SW 1271 (cell line): Measurements from ENCODE around the gene PTOV1.
A peak's percentile ranks its signal among the peaks of the same experiment; 100 is the strongest.

Experiments used
- DNase-seq, 2 experiments: peaks; one replicate each; lab custom pipeline; 2025; lab: John Stamatoyannopoulos, UW

The PTOV1 gene

DNA sequence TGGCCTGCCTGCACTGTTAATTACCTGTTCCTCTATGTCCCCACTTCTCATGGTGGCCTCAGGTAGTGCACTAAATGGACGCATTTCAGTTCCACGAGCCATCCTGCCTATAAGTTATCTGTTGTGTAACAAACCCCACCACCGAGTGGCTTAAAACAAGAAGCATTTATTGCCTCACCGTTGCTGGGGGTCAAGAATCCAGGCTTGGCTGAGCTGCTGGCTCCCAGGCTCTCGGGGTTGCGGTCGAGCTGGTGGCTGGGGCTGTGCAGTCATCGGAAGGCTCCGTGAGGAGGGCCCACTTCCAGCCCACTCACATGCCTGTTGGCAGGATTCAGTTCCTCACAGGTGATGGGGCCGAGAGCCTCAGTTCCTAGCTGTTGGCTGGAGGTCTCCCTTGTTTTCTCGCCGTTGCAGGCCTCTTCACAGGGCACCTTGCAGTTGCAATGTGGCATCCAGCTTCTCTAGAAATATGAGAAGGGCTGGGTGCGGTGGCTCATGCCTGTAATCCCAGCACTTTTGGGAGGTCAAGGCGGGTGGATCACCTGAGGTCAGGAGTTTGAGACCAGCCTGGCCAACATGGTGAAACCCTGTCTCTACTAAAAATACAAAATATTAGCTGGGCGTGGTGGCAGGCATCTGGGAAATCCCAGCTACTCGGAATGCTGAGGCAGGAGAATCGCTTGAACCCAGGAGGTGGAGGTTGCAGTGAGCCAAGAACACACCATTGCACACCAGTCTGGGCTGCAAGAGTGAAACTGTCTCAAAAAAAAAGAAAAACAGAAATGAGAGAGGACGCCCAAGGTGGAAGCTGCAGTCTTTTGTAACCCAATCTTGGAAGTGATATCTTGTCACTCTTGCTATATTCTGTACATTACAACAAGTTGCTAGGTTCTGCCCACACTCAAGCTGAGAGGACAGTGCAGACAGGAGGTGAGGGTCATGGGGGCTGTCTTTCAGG, 6.5 kb upstream of the PTOV1 start:
- DNase-seq: no peak

DNA sequence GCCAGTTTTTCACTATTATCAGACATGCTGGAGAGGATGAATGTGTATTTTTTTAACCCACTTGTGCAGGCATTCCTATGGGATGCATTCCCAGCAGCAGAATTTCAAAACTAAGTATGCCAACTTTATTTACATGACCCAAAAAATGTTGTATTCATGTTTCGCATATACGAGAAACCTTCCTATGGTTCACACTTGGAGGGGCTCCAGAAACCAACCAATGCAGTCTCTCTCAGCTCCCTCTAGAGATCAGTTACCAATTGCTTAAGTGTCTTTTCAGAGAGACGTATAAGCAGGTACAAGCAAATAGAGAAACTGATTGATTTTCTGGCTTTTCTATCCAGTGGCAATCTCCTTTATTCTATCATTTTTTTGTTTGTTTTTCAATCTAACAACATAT, 5.5 kb upstream of the PTOV1 start:
- DNase-seq: no peak

DNA sequence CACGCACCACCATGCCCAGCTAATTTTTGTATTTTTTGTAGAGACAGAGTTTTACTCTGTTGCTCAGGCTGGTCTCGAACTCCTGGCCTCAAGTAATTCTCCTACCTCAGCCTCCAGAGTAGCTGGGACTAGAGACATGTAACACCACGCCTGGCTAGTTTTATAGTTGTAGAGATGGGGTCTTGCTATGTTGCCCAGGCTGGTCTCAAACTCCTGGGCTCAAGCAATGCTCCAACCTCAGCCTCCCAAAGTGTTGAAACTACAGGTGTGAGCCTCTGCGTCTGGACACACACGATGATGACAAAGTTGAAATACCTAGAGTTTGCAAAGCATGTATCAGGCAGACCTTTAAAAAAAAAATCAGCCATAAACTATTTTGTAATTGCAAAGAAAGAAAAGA, 4.6 kb upstream of the PTOV1 start:
- no peak for DNase-seq

DNA sequence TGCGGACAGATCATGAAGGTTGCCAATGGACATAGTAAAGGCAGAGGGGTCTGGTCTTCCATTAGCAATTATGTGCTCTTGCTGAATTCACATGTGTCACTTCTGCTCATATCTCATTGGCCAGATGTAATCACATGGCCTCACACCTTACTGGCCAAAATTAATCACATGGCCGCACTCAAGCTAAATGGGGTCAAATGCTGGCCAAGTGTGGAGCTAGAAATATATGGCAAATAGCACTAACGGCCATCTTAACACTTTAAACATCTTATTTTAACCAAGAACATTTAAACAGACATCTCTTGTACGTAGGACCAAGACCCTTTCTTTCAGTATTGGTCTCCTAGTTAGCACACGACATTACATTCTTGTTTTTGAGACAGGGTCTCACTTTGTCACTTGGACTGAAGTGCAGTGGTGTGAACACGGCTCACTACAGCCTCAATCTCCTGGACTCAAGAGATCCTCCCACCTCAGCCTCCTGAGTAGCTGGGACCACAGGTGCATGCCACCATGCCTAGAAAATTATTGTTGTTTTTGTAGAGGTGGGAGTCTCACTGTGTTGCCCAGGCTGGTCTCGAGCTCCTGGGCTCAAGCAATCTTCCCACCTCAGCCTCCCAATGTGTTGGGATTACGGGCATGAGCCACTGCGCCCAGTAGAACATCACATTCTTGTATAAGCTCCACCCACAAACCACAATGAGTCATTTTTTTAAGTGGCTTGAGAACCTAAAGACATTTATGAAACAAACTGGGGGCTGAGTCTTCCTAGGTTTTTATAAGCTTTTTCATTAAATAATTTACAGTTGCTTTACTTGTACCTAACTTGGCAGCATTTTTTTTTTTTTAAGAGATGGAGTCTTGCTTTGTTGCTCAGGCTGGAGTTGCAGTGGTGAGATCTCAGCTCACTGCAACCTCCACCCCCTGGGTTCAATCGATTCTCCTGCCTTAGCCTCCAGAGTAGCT, 2.9 kb upstream of the PTOV1 start:
- DNase-seq: peak in 1 of 2 experiments; percentile 29

DNA sequence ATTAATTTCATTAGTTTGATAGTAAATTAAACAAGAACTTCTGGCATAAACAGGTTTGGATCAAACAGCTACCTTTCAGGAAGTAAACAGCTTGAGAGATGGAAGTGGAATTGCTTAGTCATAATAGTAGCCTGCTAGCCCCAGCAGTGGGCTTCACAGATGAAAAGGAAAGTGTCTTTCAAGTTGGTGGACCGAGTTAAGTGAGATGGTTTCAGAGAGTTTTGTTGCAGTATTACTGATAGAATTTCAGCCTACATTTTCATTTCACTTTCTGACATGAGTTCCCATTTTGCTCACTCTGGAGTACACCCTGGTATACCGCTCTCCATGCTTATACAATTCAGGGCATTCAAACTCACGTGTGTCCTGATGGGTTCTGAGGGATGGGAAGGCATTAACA, 2.0 kb upstream of the PTOV1 start:
- DNase-seq: no peak

DNA sequence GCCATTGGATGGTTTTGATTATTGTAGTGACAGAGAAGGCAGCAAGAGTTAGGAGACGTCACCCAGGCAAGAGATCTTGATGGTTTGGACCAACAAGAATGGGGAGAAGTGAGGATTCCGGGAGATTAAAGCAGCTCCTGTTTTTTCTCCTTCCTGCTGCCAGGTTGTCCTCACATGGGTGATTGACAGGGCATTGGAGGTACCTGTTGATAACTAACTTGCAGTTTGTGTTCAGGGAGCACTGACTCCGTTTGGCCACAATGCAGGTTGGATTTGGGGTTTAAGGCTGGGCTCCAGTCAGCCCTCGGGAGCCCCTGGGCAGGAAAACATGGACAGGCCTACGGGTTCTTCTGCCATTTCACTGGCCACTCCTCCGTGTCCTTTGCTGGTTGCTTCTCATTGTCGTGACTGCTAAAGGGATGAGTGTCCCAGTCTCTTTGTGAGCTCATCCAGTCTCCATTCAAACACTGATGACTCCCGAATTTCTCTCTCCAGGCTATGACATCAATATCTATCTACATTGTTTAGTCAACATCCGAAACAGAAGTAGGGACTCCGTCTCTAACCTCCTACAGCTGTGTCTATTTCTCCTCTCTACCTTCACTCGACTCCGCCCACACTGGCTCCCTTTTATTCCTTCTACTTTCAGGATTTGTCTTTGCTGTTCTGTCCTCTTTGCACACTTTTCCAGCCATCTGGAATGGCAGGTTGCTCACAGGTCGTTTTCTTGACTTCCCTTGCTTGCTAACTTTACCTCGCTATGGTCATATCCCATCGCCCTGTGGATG, 1.3 kb upstream of the PTOV1 start:
- DNase-seq: no peak

DNA sequence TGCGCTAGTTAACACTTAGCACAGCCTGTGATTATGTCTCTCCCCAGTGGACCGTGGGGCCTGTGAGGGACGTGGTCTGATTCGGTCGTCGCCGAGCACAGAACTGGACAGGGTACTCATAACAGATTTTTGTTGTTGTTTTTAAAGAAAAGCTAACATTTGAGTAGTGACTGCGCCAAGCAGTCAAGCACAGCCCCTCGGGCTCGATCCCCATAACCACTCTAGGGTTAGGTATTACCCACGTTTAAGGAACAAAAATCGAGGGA, 805 bp upstream of the PTOV1 start:
- no peak for DNase-seq

DNA sequence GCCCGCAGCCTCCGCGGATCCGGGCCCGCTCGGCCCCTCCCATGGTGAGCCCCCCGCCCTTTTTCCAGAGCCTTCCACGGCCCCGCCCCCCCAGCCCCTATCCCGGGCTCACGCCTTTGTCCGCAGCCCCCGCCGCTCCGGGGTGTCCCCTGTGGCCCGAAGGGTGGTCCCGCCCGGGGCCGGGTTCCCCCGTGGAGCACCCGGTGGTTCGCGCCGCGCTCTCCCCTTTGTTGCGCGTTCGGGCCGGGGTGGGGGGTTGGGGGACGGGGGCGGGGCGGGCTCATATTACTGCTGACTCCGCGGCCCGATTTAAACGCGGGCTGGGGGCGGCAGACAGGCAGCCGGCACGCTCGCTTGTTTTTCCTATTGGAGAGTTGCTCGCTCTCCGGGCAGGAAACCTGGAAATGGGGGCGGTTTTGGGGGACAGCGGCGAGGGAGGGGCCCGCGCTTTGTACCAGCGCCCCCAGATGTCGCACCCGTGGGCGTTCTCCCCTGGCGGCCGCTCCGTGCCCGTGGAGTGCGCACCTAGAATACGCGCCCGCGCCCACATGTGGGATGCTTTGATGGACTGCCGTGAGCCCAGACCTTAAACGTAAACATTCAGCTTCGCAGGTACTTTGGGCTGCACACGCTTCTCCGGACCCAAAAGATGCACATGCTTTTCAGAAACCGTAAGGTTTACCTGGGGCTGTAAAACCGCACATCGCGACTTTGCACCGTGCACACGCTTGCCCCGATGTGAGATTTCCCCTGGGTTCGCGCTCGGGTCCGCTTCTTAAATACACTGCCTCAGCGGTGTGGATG, 699 bp downstream of the PTOV1 start:
- no peak for DNase-seq

DNA sequence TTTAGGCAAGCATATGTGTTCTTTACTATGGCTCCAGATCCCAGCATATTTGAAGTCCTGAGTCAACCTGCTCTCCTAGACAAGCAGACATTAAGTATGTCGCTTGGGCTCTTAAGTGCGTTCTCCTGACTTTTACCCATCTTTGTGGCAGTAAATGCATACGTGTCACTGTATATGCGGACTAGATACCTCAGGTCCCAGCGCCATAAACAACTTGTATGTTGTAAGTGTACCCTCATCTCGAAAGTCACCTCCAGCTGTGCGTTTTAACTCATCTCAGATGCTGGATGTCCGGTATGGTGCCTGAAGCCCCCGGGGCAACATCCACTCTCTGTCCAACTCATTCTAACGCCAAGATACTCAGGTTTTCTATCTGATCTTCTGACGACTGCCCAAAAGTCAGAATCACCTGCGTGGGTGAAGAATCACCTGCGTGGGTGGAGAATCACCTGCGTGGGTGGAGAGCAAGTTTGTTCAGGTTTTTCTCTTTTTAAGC, 1.7 kb downstream of the PTOV1 start:
- DNase-seq: no peak

DNA sequence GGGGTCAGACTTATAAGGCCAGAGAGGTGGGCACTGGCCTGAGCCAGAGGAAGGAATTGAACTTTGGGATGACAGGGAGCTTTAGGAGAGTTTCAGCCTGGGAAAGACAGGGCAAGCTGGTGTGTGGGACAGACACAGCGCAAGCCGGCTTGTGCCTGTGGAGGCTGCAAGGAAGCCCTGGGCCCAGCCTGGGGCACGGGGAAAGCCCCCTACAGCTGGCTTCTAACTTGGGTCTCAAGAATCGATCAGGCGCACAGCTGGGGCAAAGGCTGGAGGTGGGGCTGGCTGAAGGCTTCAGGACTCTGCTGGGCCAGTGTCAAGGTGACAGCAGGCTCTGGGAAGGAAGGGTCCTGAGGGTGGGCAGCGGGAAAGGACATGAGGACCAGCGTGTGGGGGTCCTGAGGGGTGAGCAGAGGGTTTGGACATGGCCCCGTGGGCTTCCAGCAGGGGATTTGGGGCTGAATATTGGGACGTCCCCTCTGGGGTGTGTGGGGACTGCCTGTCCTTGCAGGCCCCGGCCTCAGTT, 3.0 kb downstream of the PTOV1 start:
- DNase-seq: no peak

DNA sequence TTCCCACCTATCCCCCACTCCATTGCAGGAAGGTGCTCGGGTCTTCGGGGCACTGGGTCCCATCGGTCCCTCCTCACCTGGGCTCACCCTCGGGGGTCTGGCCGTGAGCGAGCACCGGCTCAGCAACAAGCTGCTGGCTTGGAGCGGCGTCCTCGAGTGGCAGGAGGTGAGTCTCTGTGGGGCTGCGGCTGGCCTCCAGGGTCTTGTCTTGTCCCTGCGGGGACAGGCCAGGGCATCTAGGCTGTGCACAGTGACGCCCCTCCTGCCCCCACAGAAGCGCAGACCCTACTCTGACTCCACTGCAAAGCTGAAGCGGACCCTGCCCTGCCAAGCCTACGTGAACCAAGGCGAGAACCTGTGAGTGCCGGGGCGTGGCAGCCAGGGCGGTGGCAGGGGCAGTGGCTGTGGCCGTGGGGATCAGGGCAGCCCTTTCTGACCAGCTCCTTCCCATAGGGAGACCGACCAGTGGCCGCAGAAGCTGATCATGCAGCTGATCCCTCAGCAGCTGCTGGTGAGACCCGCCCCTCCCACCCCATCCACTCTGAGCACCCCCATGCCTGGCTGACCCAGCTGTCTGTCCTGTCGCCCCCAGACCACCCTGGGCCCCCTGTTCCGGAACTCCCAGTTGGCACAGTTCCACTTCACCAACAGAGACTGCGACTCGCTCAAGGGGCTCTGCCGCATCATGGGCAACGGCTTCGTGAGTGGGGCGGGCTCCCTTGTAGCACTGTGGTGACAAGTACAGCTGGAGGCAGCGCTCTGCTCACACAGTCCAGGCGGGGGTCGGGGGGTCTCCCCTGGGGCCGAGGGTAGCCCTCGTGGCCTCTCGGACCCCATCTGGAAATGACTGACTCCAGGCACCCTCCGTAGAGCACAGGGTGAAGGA, 3.7 kb downstream of the PTOV1 start:
- DNase-seq: no peak

DNA sequence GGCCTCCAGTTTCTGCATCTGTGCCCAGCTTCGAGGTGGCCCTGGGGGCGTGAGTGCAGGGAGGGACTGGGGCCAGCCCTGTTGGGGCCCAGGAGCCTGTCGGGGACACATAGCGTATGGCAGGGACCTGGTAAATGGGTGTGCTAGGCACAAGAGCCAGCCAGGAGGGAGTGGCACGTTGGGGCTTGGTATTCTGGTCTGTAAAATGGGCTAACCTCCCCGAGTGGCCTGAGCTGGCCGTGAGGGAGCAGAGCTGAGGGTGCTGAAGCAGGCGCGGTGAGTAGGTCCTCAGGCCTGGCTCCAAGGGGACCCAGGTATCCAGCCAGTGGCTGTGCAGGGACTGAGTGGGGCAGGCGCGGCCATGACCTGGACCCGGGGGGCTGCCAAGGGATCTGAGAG, 4.3 kb downstream of the PTOV1 start:
- no peak for DNase-seq

DNA sequence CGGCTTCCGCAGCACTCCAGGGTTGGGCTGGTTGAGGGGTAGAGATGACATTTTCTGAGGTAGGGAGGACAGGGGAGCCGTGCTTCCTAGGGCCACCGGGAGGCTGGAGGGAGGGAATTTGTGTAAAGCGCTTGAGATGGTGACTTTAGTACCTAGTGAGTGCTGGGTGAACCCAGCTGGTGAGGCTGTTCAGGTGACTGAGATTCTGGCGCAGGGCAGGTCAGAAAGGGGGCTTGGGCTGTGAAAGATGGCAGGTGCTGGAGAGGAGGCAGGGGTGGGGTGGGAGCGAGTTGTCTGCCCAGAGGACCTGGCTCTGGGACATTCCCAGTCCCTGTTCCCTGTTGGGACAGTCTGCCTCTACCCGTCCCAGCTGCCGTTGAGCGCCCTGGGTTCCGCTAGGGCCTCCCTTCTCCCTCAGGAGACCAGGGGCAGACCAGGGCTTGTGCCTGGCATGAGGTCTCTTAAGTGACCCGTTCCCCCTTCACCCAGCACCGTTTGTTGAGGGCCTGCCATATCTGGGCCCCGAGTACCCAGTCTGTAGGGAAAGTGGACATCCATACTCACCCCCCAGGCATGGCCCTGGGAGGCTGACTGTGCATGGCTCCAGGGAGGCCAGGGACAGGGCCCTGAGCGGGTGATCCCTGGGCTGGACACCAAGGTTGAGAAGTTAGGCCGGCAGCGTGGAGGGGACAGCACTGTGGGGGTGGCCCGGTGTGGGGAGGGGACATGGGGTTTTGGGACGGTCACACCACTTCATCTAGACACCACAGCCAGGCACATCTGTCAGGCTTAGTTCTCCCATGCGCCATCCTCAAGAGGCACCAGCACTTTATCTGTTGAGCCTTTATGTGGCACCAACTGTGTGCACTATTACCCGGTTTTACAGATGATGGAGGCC, 5.0 kb downstream of the PTOV1 start:
- no peak for DNase-seq

DNA sequence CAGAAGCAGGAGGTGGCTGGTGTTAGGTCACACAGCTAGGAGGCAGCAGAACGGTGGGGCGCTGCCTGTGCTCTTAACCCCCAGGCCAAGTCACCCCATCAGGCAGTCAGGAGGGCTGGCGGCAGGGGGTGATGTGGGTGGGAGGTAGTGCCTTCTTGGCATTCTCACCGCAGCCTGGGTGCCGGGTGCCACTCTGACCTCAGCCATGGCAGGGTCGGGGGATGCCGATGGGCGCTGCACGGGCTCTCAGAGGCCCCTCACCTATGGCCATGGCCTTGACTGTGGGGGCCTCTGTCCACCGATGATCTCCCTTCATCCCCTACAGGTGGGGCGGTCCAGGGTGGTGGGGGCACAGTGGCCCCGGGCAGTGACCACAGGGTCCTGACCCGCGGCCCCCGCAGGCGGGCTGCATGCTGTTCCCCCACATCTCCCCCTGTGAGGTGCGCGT, 5.6 kb downstream of the PTOV1 start:
- DNase-seq: no peak

DNA sequence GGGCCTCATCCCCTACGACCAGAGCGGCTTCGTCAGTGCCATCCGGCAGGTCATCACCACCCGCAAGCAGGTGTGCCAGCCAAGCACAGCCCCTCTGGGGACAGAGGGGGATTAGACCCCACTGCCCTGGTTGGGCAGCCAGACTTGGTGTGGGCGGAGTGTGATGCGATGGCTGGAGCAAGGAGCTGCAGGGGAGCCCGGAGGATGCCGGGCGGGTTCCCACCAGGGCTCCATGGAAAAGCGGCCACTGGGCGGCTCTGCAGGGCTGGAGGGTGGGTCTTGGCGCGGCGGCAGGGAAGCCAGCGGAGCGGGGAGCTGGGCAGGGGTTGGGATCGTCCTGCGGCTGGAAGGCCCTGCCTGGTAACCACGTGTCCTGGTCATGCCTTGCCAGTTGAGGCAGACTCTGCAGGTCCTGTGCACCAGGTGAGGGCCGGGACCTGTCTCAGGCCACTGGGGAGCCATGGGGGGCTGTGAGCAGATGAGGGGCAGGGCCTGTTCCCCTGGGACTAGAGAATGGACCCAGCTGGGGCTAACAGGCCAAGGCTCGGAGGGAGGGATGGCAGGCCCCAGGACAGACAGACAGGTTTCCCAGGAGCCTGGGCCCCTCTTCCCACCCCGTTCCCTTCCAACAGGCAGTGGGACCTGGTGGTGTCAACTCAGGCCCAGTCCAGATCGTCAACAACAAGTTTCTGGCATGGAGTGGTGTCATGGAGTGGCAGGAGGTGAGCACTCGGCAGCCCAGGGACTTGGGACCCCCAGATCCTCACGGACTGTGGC, 6.3 kb downstream of the PTOV1 start:
- no peak for DNase-seq

DNA sequence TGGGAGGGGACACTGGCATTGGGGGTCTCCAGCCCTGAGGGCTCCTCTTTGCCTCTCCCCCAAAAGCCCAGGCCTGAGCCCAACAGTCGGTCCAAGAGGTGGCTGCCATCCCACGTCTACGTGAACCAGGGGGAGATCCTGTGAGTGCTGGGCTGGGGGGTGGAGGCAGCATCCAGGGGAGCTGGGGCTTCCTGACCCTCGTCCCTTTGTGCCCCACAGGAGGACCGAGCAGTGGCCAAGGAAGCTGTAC, 6.8 kb downstream of the PTOV1 start:
- no peak for DNase-seq

DNA sequence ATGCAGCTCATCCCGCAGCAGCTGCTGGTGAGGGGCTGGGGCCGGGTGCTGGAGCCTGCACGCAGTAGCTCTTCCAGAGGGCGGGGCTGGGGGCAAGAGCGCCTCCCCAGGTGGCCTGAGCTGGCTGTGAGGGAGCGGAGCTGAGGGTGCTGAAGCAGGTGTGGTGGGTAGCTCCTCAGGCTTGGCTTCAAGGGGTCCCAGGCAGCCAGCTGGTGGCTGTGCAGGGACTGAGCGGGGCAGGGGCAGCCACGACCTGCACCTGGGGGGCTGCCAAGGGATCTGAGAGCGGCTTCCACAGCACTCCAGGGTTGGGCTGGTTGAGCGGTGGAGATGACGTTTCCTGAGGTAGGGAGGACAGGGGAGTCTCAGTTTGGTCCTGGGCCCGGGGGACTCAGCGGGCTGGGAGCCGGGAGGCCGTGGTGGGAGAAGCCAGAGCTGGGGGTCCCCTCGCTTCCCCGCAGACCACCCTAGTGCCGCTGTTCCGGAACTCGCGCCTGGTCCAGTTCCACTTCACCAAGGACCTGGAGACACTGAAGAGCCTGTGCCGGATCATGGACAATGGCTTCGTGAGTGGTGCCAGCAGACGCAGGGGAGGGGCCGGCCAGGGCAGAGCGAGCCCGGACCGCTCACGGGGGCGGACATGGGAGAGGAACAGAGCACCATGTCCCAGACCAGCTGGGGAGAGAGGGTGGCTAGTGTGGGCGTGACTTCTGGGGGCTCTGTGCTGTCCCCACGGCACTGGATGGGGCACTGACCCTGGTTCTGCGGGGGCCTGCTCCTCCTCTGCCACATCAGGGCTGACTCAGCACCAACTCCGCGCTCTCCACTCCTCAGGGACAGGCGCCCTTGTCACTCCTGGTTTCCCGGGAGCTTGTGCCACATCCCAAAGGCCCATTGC, 7.4 kb downstream of the PTOV1 start:
- no peak for DNase-seq
